ENCODE results near the gene MTHFR. TPM values are rescaled to one million over a fixed set of nuclear protein-coding genes. Genes with fewer than 3 reads are reported as not detected.
A peak's percentile ranks its signal among the peaks of the same experiment; 100 is the strongest.

The MTHFR gene
- total RNA-seq, result 43.3 TPM

DNA sequence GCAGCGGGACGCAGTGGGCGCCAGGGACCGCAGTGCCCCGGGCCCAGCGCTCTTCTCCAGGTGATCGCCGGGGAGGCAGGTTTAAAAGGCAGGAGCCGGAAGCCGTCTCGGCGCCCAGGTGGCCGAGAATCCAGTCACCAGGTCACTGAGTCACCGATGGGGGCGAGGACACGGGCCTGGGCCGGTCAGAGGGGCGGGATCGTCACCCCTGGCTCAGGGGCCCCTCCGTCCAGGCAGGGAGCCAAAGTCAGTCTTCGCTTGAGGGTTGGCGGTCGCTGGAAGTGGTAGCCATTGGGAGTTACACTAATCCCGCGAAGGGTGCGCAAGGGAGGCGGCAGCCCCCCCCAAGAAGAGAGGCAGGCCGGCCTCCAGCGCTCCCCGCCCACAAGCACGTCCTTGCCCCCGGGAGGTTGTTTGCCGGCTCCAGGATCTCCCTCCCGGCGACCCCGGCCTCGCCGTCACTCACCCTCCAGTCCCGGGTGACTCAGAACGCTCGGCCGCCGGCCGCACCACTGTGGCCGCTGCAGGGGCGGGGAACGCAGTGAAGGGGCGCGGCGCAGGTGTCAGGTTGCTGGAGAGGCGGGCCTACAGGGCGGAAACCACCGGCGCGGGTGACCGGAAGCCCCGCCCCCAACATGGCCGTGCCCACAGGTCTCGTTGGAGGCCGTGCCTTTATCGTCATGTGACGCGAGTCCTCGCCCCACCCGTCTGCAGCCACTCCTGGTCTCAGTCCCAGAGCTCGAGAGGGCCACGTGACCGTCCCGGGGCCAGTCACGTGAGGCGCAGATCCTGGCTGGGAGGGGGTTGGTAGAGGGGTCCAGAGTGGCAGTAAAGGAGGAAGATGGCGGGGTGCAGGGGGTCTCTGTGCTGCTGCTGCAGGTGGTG lies at the start of gene MTHFR, which contains the start of gene CLCN6:
TSS of gene MTHFR (minus strand) at position 543 of the 885 bp plus-strand sequence. CDS start 2,848 bp downstream, outside the sequence.
TSS of gene CLCN6 (plus strand) at position 770 of the 885 bp plus-strand sequence. CDS start at position 842, 72 bp downstream.
- Histone ChIP-seq H3K27ac (ENCODE audit: low read depth, low read length) (peak within 1 kb of the TSS; percentile 99), H3K9me3 (ENCODE audit: control insufficient read depth in 3 of 3, low read length in 3 of 3) (no peaks in the 10 kb centered on the region), H3K36me3 (ENCODE audit: control insufficient read depth in 3 of 3, insufficient read depth in 3 of 3, low read length in 3 of 3) (peaks cover 20 to 23% (median 23%) of the 10 kb centered on the region in 3 donors), H3K4me3 (ENCODE audit: low read length in 3 of 3) (peak within 1 kb of the TSS; percentile 81 to 94 (median 90)), H3K9ac (ENCODE audit: low read depth in 1 of 3, low read length in 3 of 3) (peak within 1 kb of the TSS; percentile 95 to 99 (median 98)), H3K4me1 (ENCODE audit: control insufficient read depth in 3 of 3, insufficient read depth in 3 of 3, low read length in 3 of 3) (peaks cover 51 to 66% (median 59%) of the 10 kb centered on the region in 3 donors), H3K27me3 (ENCODE audit: control insufficient read depth in 3 of 3, insufficient read depth in 3 of 3, low read length in 3 of 3) (no peaks in the 10 kb centered on the region)

DNA sequence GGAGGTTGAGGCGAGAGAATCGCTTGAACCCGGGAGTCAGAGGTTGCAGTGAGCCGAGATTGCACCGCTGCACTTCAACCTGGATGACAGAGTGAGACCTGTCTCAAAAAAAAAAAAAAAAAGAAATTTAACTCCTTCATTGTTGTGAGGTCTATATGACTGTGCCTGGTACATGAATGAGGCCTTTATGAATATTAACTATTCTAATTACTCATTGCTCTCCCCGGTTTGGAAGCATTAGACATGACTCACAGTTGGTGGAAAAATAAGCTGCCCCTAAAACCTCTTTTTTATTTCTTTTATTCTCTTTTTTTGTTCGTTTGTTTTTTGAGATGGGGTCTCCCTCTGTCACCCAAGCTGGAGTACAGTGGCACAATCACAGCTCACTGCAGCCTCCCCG lies 49.7 kb upstream of the MTHFR start:
- Histone ChIP-seq H3K36me3 (ENCODE audit: control insufficient read depth in 3 of 3, insufficient read depth in 3 of 3, low read length in 3 of 3) (no peaks in the 10 kb centered on the region), H3K4me1 (ENCODE audit: control insufficient read depth in 3 of 3, insufficient read depth in 3 of 3, low read length in 3 of 3) (peaks cover 0 to 2% (median 0%) of the 10 kb centered on the region in 3 donors), H3K9ac (ENCODE audit: low read depth in 1 of 3, low read length in 3 of 3) (no peak overlapping the region), H3K4me3 (ENCODE audit: low read length in 3 of 3) (no peak overlapping the region), H3K9me3 (ENCODE audit: control insufficient read depth in 3 of 3, low read length in 3 of 3) (no peaks in the 10 kb centered on the region), H3K27me3 (ENCODE audit: control insufficient read depth in 3 of 3, insufficient read depth in 3 of 3, low read length in 3 of 3) (peaks cover 31 to 46% (median 37%) of the 10 kb centered on the region in 3 donors), H3K27ac (ENCODE audit: low read depth, low read length) (no peak overlapping the region)

DNA sequence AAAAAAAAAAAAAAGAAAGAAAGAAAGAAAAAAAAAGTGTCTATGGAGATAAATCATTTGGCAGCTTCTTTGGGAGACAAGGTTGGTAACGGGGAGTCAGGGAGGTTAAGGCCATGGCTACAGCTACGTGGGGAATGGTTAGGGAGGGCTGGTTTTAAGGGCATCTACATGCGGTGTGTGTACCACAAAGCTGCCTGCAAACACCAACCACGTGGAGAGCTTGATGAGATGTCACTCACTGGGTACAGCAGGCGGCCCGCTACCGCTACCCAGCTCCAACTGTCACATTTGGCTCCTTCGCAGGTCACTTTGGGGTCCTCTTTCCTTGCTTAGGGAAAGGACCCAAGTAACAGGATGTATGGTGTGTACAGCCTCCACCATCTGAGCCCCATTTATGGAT lies 48.8 kb upstream of the MTHFR start:
- Histone ChIP-seq H3K36me3 (ENCODE audit: control insufficient read depth in 3 of 3, insufficient read depth in 3 of 3, low read length in 3 of 3) (no peaks in the 10 kb centered on the region), H3K27me3 (ENCODE audit: control insufficient read depth in 3 of 3, insufficient read depth in 3 of 3, low read length in 3 of 3) (peaks cover 29 to 41% (median 40%) of the 10 kb centered on the region in 3 donors), H3K9me3 (ENCODE audit: control insufficient read depth in 3 of 3, low read length in 3 of 3) (no peaks in the 10 kb centered on the region), H3K9ac (ENCODE audit: low read depth in 1 of 3, low read length in 3 of 3) (no peak overlapping the region), H3K4me3 (ENCODE audit: low read length in 3 of 3) (no peak overlapping the region), H3K4me1 (ENCODE audit: control insufficient read depth in 3 of 3, insufficient read depth in 3 of 3, low read length in 3 of 3) (peaks cover 0 to 2% (median 0%) of the 10 kb centered on the region in 3 donors), H3K27ac (ENCODE audit: low read depth, low read length) (no peak overlapping the region)

DNA sequence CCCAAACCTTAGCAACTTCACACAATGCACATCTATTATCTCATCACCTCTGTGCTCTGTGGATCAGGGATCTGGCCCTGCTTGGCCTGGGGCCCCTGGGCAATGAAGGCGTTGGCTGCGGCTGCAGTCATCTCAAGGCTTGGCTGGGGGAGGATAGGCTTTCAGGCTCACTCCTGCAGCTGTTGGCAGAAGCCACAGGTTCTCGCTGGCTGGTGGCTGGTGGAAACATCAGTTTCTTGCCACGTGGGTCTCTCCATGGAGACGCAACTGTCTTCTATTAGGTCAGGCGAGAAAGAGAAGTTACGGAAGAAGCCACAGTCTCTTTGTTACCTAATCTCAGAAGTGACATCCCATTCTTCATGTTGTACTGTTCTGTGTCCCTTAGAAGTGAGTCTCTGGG lies 45.4 kb upstream of the MTHFR start:
- no peak overlapping the region for H3K9ac ChIP-seq (ENCODE audit: low read depth in 1 of 3, low read length in 3 of 3)
- H3K27me3 ChIP-seq (ENCODE audit: control insufficient read depth in 3 of 3, insufficient read depth in 3 of 3, low read length in 3 of 3), result peaks cover 0 to 12% (median 9%) of the 10 kb centered on the region in 3 donors
- no peaks in the 10 kb centered on the region for H3K9me3 ChIP-seq (ENCODE audit: control insufficient read depth in 3 of 3, low read length in 3 of 3)
- H3K4me3 ChIP-seq (ENCODE audit: low read length in 3 of 3), result no peak overlapping the region
- H3K4me1 ChIP-seq (ENCODE audit: control insufficient read depth in 3 of 3, insufficient read depth in 3 of 3, low read length in 3 of 3), result peaks cover 0 to 4% (median 2%) of the 10 kb centered on the region in 3 donors
- H3K27ac ChIP-seq (ENCODE audit: low read depth, low read length), result no peak overlapping the region
- H3K36me3 ChIP-seq (ENCODE audit: control insufficient read depth in 3 of 3, insufficient read depth in 3 of 3, low read length in 3 of 3), result peaks cover 0 to 4% (median 0%) of the 10 kb centered on the region in 3 donors

DNA sequence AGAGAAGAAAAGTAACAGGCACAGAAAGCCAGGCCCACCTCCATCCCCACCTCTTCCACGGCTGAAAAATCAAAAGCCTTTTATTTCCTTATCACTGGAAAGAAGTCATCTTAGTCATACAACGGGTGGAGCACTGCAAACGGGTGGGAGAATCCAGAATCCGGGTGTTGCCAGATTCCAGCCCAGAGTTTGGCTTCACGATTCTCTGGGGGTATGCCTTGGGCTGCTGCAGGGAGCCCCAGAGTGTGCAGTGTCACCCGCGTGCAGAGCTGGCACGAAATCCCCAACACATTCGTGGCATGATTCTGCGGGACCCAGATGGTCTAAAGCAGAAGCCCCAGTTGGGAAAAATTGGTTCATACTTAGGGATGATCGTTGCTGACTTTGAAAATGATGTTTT lies 44.4 kb upstream of the MTHFR start:
- H3K36me3 ChIP-seq (ENCODE audit: control insufficient read depth in 3 of 3, insufficient read depth in 3 of 3, low read length in 3 of 3), result peaks cover 3 to 10% (median 4%) of the 10 kb centered on the region in 3 donors
- no peaks in the 10 kb centered on the region for H3K9me3 ChIP-seq (ENCODE audit: control insufficient read depth in 3 of 3, low read length in 3 of 3)
- peaks cover 0 to 12% (median 9%) of the 10 kb centered on the region in 3 donors for H3K27me3 ChIP-seq (ENCODE audit: control insufficient read depth in 3 of 3, insufficient read depth in 3 of 3, low read length in 3 of 3)
- no peak overlapping the region for H3K27ac ChIP-seq (ENCODE audit: low read depth, low read length)
- no peak overlapping the region for H3K4me3 ChIP-seq (ENCODE audit: low read length in 3 of 3)
- H3K4me1 ChIP-seq (ENCODE audit: control insufficient read depth in 3 of 3, insufficient read depth in 3 of 3, low read length in 3 of 3), result peaks cover 0 to 4% (median 2%) of the 10 kb centered on the region in 3 donors
- no peak overlapping the region for H3K9ac ChIP-seq (ENCODE audit: low read depth in 1 of 3, low read length in 3 of 3)

DNA sequence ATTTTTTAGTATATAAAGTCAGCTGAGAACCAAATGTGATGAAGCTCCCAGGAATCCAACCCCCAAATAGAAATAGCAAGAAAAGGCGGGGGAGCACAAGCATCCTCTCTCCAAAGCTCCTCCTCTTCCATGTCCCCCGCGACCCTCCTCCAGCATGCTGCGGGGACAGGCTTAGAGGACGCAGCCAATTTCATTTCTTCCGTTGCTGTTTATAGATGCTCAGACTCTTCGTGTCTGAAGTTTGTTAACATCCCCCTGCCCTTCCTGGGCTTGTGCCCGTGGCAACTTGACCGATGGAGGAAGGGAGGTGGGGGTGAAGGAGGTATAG lies 42.6 kb upstream of the MTHFR start:
- Histone ChIP-seq H3K4me3 (ENCODE audit: low read length in 3 of 3) (no peak overlapping the region), H3K27ac (ENCODE audit: low read depth, low read length) (no peak overlapping the region), H3K4me1 (ENCODE audit: control insufficient read depth in 3 of 3, insufficient read depth in 3 of 3, low read length in 3 of 3) (peaks cover 0 to 4% (median 2%) of the 10 kb centered on the region in 3 donors), H3K9ac (ENCODE audit: low read depth in 1 of 3, low read length in 3 of 3) (no peak overlapping the region), H3K9me3 (ENCODE audit: control insufficient read depth in 3 of 3, low read length in 3 of 3) (no peaks in the 10 kb centered on the region), H3K27me3 (ENCODE audit: control insufficient read depth in 3 of 3, insufficient read depth in 3 of 3, low read length in 3 of 3) (peaks cover 0 to 8% (median 0%) of the 10 kb centered on the region in 3 donors), H3K36me3 (ENCODE audit: control insufficient read depth in 3 of 3, insufficient read depth in 3 of 3, low read length in 3 of 3) (peaks cover 14 to 23% (median 15%) of the 10 kb centered on the region in 3 donors)

DNA sequence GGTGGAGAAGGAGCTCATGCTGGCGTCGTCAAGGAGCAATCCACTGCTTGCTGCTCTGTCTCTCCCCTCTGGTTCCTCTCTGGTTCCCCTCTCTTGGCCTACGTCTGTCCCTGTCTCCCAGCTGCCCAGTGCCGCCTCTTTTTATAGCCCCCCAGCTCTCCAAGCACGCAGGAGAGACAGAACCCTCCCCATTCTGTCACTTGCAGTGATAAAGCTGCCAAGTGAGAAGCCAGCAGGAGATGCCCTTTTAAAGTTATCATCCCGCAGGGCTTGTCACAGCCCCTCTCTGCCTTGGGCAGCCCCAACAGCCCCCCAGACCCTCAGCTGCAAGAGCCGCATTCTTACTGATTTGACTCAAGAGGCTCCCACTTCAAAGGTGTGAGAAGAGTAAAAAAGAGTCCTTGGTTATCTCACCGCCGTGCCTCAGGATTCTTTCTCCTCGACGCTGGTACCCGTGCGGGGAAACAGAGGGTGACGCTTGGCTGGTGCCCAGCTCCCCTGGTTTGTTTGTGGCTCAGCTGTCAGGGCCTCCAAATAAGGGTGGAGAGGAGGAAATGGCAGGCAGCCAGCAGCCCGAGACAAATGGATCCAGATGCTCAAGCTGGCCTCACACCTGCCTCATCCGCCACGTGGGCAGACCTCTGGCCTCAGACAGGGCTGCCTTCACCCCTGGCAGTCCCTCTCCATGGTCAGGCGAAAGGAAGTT lies 42.1 kb upstream of the MTHFR start, which contains the start of gene NPPA:
TSS of gene NPPA (minus strand) at position 117 of the 706 bp plus-strand sequence. CDS start at position 18, 99 bp downstream.
- no peaks in the 10 kb centered on the region for H3K9me3 ChIP-seq (ENCODE audit: control insufficient read depth in 3 of 3, low read length in 3 of 3)
- no peak within 1 kb of the TSS for H3K27ac ChIP-seq (ENCODE audit: low read depth, low read length)
- no peak within 1 kb of the TSS for H3K4me3 ChIP-seq (ENCODE audit: low read length in 3 of 3)
- peaks cover 14 to 23% (median 15%) of the 10 kb centered on the region in 3 donors for H3K36me3 ChIP-seq (ENCODE audit: control insufficient read depth in 3 of 3, insufficient read depth in 3 of 3, low read length in 3 of 3)
- H3K27me3 ChIP-seq (ENCODE audit: control insufficient read depth in 3 of 3, insufficient read depth in 3 of 3, low read length in 3 of 3), result peaks cover 0 to 7% (median 0%) of the 10 kb centered on the region in 3 donors
- no peak within 1 kb of the TSS for H3K9ac ChIP-seq (ENCODE audit: low read depth in 1 of 3, low read length in 3 of 3)
- peaks cover 0 to 4% (median 2%) of the 10 kb centered on the region in 3 donors for H3K4me1 ChIP-seq (ENCODE audit: control insufficient read depth in 3 of 3, insufficient read depth in 3 of 3, low read length in 3 of 3)

DNA sequence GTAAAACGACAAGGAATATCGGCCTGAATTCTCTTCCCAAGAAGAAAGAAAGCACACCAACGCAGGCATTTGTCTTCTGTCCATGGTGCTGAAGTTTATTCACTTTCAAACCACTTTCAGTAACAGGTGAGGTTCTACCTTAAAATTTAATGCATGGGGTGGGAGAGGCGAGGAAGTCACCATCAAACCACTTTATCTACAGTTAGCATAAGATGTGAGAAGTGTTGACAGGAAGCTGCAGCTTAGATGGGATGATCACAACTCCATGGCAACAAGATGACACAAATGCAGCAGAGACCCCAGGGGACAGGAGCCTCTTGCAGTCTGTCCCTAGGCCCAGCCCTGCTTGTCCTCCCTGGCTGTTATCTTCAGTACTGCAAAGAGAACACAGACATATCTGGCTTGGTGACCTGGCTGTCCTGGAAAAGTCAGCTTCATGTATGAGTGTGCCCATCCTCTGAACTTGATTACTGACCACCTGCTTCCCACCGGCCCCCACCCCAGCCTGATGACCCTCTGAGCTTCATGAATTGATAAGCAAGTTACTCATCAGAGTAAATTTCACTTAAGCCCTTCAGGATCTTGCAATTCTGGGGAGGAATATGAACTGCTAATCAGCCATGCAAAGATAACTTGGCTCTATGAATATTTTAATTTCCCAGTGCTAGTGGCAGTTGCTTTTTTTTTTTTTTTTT lies 40.0 kb upstream of the MTHFR start:
- no peak overlapping the region for H3K4me3 ChIP-seq (ENCODE audit: low read length in 3 of 3)
- peaks cover 0 to 6% (median 0%) of the 10 kb centered on the region in 3 donors for H3K27me3 ChIP-seq (ENCODE audit: control insufficient read depth in 3 of 3, insufficient read depth in 3 of 3, low read length in 3 of 3)
- no peaks in the 10 kb centered on the region for H3K9me3 ChIP-seq (ENCODE audit: control insufficient read depth in 3 of 3, low read length in 3 of 3)
- no peak overlapping the region for H3K27ac ChIP-seq (ENCODE audit: low read depth, low read length)
- peaks cover 32 to 43% (median 34%) of the 10 kb centered on the region in 3 donors for H3K36me3 ChIP-seq (ENCODE audit: control insufficient read depth in 3 of 3, insufficient read depth in 3 of 3, low read length in 3 of 3)
- H3K9ac ChIP-seq (ENCODE audit: low read depth in 1 of 3, low read length in 3 of 3), result no peak overlapping the region
- peaks cover 0 to 2% (median 2%) of the 10 kb centered on the region in 3 donors for H3K4me1 ChIP-seq (ENCODE audit: control insufficient read depth in 3 of 3, insufficient read depth in 3 of 3, low read length in 3 of 3)

DNA sequence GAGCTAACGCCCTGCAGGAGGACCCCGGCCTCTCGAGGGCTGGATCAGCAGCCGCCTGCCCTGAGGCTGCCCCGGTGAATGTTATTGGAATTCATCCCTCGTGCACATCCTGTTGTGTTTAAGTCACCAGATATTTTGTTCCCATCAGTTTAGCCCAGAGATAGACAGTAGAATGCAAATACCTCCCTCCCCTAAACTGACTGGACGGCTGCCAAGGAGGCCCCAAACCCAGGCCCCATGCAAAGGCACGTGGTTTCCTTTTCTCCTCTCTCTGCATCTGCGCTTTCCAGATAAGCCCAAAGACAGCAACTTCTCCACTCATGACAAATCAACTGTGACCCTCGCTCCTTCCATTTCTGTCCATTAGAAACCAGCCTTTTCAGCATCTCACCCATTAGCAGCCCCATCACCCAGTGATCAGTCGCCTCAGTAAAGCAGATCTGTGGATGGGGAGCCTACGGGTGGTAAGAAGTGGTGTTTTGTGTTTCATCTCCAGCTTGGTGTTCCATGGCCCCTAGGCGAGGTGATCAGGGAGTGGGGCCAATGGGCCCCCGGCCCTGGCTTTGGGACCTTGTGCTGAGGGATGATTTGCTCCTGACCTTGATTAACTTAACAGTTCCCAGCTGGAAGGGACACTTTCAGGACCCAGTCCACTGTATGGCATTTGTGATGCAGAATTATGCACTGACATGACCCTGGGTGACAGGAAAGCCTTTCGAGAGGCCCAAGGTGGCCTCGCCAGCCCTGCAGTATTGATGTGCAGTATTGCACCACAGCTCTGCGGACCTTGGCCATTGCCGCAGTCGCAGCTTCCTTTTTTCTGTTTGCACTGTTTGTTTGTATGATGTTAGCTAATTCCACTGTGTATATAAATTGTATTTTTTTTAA lies 36.6 kb upstream of the MTHFR start:
- Histone ChIP-seq H3K27ac (ENCODE audit: low read depth, low read length) (no peak overlapping the region), H3K36me3 (ENCODE audit: control insufficient read depth in 3 of 3, insufficient read depth in 3 of 3, low read length in 3 of 3) (peaks cover 60 to 75% (median 67%) of the 10 kb centered on the region in 3 donors), H3K27me3 (ENCODE audit: control insufficient read depth in 3 of 3, insufficient read depth in 3 of 3, low read length in 3 of 3) (no peaks in the 10 kb centered on the region), H3K9me3 (ENCODE audit: control insufficient read depth in 3 of 3, low read length in 3 of 3) (no peaks in the 10 kb centered on the region), H3K4me3 (ENCODE audit: low read length in 3 of 3) (no peak overlapping the region), H3K9ac (ENCODE audit: low read depth in 1 of 3, low read length in 3 of 3) (no peak overlapping the region), H3K4me1 (ENCODE audit: control insufficient read depth in 3 of 3, insufficient read depth in 3 of 3, low read length in 3 of 3) (no peaks in the 10 kb centered on the region)

Data from skeletal muscle tissue (tissue), 4 donors.